SIG-M5 treated with dmso at 0.1 percent for 504 hours (cell line): ENCODE data around the gene ADD2.
"Not testable (repeated sequence)": the region's sequence is repeated elsewhere in the genome, so short reads cannot be mapped to it uniquely, and the experiment has no call there.

Source experiments
- DNase-seq: peaks from one replicate; lab custom pipeline; 2025; ENCODE audit not compliant: unreplicated experiment; lab: John Stamatoyannopoulos, UW

The ADD2 gene, protein sequence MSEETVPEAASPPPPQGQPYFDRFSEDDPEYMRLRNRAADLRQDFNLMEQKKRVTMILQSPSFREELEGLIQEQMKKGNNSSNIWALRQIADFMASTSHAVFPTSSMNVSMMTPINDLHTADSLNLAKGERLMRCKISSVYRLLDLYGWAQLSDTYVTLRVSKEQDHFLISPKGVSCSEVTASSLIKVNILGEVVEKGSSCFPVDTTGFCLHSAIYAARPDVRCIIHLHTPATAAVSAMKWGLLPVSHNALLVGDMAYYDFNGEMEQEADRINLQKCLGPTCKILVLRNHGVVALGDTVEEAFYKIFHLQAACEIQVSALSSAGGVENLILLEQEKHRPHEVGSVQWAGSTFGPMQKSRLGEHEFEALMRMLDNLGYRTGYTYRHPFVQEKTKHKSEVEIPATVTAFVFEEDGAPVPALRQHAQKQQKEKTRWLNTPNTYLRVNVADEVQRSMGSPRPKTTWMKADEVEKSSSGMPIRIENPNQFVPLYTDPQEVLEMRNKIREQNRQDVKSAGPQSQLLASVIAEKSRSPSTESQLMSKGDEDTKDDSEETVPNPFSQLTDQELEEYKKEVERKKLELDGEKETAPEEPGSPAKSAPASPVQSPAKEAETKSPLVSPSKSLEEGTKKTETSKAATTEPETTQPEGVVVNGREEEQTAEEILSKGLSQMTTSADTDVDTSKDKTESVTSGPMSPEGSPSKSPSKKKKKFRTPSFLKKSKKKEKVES

DNA sequence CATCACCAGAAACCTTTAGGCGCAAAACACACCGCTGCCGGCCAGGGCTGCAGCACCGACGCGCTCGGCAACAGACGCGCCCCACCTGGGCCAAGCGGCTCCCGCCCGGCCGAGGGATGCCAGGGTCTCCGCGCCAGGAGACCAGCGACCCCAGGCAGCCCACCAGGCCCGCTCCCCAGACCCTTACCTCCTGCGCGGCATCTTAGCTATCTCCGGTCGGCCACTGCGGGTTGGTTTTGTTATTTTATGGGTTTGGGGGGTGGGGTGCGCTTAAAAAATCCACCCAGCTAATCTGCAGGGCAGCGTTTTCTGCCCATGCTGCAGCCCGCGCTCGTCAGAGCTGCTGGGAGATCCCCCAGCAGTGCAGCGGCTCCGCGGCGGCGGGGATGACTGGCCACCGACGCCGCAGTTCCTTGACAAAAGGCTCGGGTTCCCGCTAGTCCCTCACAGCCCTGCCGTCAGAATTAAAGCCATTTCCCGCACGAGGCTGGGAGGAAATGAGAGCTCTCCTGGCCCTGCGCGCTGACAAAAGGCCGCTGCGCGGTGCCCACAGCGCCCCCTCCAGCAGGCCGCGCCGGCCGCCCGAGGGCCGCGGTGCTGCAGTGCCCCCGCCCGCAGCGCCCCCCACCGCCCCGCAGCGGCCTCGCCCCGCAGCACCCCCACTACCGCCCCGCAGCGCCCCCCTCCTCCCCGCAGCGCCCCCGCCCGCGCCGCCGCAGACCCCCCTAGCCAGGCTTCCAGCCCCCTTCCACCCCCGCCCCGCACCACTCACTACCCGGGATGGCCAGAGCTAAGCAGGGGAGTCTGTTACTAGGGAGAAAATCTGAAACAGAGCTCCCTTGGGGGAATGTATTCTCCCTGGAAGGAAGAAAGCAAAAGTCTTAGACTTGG is at the start of gene ADD2:
TSS of gene ADD2 (minus strand) at position 502 of the 891 bp plus-strand sequence. CDS start 61,792 bp downstream, outside the sequence.
- no peak for DNase-seq

DNA sequence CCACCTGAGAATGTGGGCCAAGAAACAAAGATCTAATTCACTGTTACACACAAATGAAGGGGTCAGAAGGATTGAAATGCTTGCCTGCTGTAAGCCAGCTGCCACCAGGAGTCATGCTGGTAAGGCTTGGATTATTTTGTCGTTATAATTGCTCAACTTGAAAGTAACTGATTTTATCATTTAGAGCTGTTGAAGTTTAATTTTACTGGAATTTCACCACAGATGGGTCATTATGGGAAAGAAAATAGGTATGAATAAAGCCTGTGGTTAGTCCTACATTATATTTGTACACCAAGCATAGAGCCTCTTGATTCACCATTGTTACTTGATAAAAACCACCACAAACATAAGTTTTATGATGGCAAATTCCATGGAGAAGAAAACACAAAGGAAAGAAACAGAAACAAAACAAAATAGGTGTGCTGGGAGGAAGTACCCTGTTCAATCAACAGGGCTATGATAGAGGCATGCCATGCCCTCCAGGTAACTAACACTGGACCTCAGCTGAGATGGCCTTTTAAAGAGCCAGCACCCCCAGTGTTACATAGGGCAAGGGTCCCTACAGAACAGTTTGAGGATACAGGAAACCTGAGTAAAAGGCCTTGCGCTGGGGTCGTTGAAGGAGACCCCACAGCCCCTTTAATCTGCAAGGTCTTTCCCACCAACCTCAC is 49.4 kb upstream of the ADD2 start:
- no peak for DNase-seq

DNA sequence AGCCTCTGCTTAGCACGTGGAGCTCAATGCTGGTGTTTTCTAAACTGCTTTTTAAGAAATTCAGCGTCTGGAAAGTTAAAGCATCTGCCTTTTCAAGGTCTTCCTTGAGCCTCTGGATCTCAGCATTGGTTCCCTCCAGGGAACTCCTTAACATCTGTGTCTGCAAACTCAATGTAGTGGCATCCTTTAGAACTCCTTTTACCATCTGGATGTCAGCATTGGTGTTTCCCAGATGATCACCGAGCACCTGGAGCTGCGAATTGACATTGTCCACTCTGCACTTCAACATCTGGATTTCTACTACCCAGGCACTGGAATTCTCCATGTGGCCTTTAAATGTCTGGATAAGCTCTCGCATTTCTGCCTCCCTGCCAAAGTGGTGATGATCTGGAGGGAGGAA is 48.7 kb upstream of the ADD2 start:
- DNase-seq = no peak

DNA sequence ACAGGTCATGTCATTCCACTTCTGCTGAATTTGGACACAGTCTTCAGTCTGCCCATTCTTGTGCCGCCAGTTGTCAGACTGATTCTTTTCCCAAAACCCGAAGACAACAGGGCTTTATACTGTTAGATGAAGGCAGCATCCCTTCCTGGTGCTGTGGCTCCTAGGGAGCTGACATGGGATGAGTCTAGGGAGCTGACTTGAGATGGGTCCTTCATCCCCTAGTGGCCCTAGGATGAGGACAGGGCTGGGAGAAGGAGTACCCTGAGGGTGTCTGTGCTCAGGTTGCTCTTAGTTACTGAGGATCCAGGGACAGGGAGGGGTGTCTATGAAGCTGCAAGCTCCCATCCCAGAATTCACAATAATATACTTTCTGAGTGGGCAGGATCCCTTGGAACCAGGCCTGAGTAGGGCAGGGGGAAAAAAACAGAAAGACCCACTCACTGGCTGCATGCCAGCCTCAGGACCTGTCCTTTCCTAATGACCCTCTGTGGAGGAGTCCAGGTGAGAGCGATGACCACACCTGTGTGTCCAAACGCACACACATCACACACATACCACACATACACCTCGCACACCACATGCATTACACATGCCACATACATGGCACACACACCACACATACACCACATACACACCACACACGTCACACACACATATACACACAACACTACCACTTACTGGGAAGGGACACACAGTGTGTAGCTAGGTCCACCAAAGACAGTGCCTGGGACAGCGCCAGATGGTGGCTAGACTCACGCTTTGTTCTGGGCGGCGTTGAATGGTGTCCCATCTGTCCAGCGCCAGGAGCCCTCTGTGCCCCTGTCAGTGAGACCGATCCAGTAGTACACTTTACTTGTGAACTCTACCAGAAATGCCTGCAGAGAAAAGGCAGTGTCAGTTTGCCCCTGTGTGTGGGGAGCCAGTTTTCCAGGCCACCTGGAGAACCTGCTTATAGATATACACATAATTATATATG is 41.3 kb upstream of the ADD2 start:
- no peak for DNase-seq

DNA sequence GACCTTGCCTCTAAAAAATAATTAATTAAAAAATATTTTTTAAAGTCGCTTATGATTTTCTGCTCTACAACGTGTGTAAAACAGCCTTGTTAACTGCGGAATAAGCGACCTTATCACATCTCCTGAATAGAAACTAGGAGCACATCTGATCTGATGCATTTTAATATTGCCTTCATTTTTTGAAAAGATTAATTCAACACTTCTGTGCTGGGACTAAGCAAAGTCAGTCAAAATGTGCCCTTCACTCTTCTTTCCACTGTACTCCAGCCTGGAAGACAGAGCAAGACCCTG is 39.8 kb upstream of the ADD2 start:
- no peak for DNase-seq

GRCh38 chr2:70807102-70807827 is 39.3 kb upstream of the ADD2 start:
- DNase-seq = no peak

- DNase-seq = no peak
Observed at GRCh38 chr2:70806620-70807019, 38.6 kb upstream of the ADD2 start.

DNA sequence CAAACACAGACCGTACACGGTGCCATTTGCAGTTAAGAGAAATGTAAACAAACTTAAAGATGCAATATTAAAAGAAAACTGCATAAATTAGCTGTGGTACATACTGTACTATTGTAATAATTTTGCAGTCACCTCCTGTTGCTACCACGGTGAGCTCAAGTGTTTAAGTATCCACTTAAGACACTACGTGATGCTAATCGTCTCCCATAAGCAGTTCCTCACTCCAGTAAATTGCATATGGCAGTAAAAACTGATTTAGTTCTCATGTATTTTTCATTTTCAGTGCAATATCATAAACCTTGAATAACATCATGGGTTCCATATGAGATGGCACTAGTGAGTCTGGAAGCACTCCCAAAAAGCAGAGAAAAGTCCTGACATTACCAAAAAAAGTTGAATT is 38.0 kb upstream of the ADD2 start:
- DNase-seq = no peak

GRCh38 chr2:70801607-70802263 is 33.7 kb upstream of the ADD2 start:
- no peak for DNase-seq

DNA sequence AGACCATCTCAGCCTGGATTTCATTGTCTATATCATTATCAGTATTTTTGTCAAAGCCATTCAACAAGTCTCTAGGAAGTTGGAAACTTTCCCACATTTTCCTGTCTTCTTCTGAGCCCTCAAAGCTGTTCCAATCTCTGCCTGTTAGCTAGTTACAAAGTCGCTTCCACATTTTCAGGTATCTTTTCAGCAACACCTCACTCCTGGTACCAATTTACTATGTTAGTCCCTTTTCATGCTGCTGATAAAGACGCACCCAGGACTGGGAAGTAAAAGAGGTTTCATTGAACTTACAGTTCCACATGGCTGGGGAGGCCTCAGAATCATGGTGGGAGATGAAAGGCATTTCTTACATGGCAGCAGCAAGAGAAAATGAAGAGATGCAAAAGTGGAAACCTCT is 31.7 kb upstream of the ADD2 start:
- no peak for DNase-seq

GRCh38 chr2:70797996-70798395 is 30.0 kb upstream of the ADD2 start:
- not testable (repeated sequence) for DNase-seq

DNA sequence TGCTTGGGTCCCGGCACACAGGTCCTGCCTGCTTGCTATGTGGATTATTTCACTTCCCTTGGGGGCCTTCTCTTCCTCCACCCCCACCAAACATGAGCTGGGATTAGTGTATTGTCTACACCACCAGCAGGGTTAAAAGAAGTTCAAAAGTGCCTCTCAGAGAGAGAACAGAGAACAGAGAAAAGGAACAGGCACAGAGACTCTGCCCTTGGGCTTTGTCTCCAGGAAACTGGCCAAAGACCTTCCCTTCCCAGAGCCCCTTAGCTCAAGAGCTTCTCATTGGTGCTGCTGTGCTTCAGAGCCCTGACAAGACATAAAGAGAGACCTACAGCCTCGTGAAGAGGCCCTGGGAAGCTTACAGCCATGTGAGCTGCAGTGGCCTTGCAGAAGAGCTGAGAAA is 29.5 kb upstream of the ADD2 start:
- no peak for DNase-seq

GRCh38 chr2:70796262-70796661 is 28.3 kb upstream of the ADD2 start:
- DNase-seq = no peak

DNA sequence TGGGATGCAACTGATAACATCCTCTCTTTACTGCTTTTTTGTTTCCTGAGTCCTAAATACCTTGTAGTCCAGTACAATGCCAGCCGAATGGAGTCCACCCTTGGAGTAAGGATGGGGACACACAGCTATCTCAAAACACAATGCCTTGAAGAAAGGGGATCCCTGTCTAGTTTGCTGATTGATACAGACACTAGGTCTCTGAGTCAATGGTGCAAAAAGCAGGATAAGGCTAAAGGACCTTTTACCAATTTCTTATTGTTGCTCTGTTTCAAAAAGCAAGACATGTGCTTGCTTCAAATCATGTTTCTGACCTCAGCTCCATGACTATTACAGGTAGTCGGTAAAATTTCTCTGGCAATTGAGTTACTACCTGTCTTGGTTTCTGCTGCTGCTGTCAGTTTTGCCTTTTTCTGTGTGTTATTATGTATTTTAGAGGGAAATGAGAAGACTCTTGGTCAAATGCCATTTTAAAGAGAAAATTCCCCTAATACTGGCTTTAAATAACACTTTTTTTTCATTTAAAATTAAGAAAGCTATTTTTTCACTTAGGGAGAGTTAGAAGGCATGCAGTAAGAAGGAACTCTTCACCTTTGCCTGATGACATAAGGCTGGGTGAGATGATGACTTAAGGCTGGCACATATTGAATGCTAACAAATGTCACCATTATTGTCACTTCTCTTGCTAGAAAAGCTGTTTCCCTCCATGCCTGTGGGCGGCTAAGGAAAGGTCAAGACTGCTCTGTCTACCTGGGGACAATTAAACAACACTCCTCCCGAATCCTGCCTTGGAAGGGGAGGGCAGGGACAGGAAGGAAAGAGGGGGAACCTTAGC is 27.4 kb upstream of the ADD2 start:
- no peak for DNase-seq

DNA sequence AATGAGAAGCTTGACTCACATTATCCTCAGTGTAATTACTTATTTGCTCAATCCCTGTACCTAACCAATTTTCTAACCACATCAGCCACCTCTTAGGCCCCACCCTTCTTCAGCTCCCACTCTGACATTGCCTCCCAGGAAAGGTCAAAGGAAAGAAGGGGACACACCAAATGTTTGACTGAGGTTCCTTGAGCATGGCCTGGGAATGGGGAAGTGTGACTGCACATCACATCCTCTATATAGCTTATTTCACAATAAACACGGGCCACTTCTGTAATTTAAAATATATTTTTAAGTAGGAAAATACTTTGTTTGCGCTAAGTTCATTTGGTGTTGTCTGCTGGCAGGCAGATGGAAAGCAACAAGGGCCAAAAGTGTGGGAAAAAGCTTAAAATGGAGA is 25.4 kb upstream of the ADD2 start:
- DNase-seq = peak; percentile 88

GRCh38 chr2:70790136-70790828 is 22.3 kb upstream of the ADD2 start, which contains the start of gene FIGLA:
TSS of gene FIGLA (minus strand) at chr2:70790643. CDS start at chr2:70790638, 5 bp downstream.
- no peak for DNase-seq
